K562 (cell line): ENCODE results near the gene KDM4F. TPM values are rescaled to one million over a fixed set of nuclear protein-coding genes. Genes with fewer than 3 reads are reported as not detected.

Source experiments
- ARID1B ChIP-seq: fragments of 450-650 bp; IDR thresholded peaks from 2 replicates; pipeline ENCODE4 v1.6.1; 2016; ENCODE audit warnings: antibody characterized with exemption, mild to moderate bottlenecking, inconsistent platforms
- DNMT1 ChIP-seq: fragments of 450-650 bp; IDR thresholded peaks from 2 replicates; pipeline ENCODE4 v1.6.1; 2016; ENCODE audit warnings: antibody characterized with exemption, mild to moderate bottlenecking
- HBP1 ChIP-seq: fragments of 450-650 bp; formaldehyde crosslinking; IDR thresholded peaks from 2 replicates; pipeline ENCODE4 v1.4.0; 2022; ENCODE audit warnings: missing genetic modification characterization
- IRF1 ChIP-seq: sonication (generic); formaldehyde crosslinking; IDR thresholded peaks from 2 replicates; pipeline ENCODE4 v1.8.0; 2022; ENCODE audit warnings: missing genetic modification reagents, mild to moderate bottlenecking, borderline replicate concordance
- L3MBTL2 ChIP-seq: fragments of 450-650 bp; IDR thresholded peaks from 2 replicates; pipeline ENCODE4 v1.6.1; 2016; ENCODE audit warnings: mild to moderate bottlenecking, moderate library complexity
- PBX2 ChIP-seq, 2 experiments: IDR thresholded peaks in 1 of 2; conservative IDR thresholded peaks in 1 of 2; 2 replicates each; pipeline ENCODE4 v1.6.1; 2016; ENCODE audit warnings: low read depth in 2 of 2, mild to moderate bottlenecking in 1 of 2, missing compliant biosample characterization in 1 of 2, missing genetic modification characterization in 1 of 2, moderate library complexity in 1 of 2
- SMARCA5 ChIP-seq: fragments of 450-650 bp; IDR thresholded peaks from 2 replicates; pipeline ENCODE4 v1.6.1; 2016
- TRIM28 ChIP-seq: fragments of 450-650 bp; IDR thresholded peaks from 2 replicates; pipeline ENCODE4 v1.6.1; 2017
- ZNF318 ChIP-seq, 2 experiments: fragments of 450-650 bp; IDR thresholded peaks; 2 replicates each; pipeline ENCODE4 v1.6.1; 2016; ENCODE audit warnings: mild to moderate bottlenecking in 2 of 2, borderline replicate concordance in 1 of 2, low read depth in 1 of 2, moderate library complexity in 1 of 2
- ZNF398 ChIP-seq: fragments of 250-450 bp; sonication (Bioruptor Pico); IDR thresholded peaks from 2 replicates; pipeline ENCODE4 v1.8.0; 2021; ENCODE audit warnings: moderate library complexity, mild to moderate bottlenecking, inconsistent platforms
- ZNF695 ChIP-seq: fragments of 450-650 bp; formaldehyde crosslinking; IDR thresholded peaks from 2 replicates; pipeline ENCODE4 v1.4.0; 2020; ENCODE audit warnings: mild to moderate bottlenecking, moderate library complexity
- ZNF780A ChIP-seq: fragments of 250-450 bp; sonication (Bioruptor Pico); IDR thresholded peaks from 2 replicates; pipeline ENCODE4 v1.5.0; 2021; ENCODE audit warnings: mild to moderate bottlenecking
- polyA plus RNA-seq, 8 experiments: library from polyadenylated mRNA; depleted of rRNA in 4 of 8; stranded (reverse) in 5 of 8; unstranded in 3 of 8; fragments of >200 nt; fragmentation: Nextera tagmentation in 2 of 8; fragmentation: Illumina TruSeq in 1 of 8; extraction: Ambion mirVana in 2 of 8; extraction: Trizol in 1 of 8; gene quantifications; 2 replicates each; pipeline versions ENCODE4 v1.2.1 to v1.2.3, GENCODE V29; 2011 to 2014; ENCODE audit warnings: inconsistent platforms in 1 of 8, missing spikeins in 1 of 8
- total RNA-seq, 7 experiments: library from RNA; depleted of rRNA in 6 of 7; stranded (reverse); fragments of >200 nt in 6 of 7; fragmentation: Illumina TruSeq in 2 of 7; extraction: Trizol in 2 of 7; gene quantifications; 2 replicates each; pipeline versions ENCODE4 v1.2.1 to v1.2.3, GENCODE V29; 2011 to 2021; ENCODE audit warnings: low replicate concordance in 1 of 7

The KDM4F gene
- total and polyA plus RNA-seq, 9 of the 15 experiments (the other 6 are each of a cell fraction or from before 2014, with no cell fraction given): not detected

- TF ChIP-seq ZNF318 (IDR thresholded peaks at IDR 0.05; ENCODE audit: borderline replicate concordance in 1 of 2, low read depth in 1 of 2) (0 out of 4 replicates have a peak, but pooled peaks of 1 of the 2 experiments have one; percentile 21), DNMT1 (no peak), ZNF398 (CRISPR knock-in tag) (no peak), L3MBTL2 (peak; percentile 23; the same call in 1 of the 2 replicates), HBP1 (CRISPR knock-in tag) (no peak), PBX2 (CRISPR knock-in tag; IDR thresholded peaks at IDR 0.05; ENCODE audit: low read depth) (no peak), PBX2 (tag; conservative IDR thresholded peaks at IDR 0.05; ENCODE audit: low read depth) (peak; percentile 68), ARID1B (peak; percentile 99), TRIM28 (no peak), IRF1 (CRISPR knock-in tag) (no peak), ZNF695 (CRISPR knock-in tag) (no peak), ZNF780A (CRISPR knock-in tag) (no peak), SMARCA5 (peak; percentile 84; the same call in 1 of the 2 replicates)
These were observed 51.0 kb downstream of the KDM4F start (continued) for GRCh38 chr11:95100191-95100648.
